Trophoblast cell (in vitro differentiated cells and primary cell): ENCODE results near the gene CAV1.

Experiments
- DNase-seq, 2 donors: peaks; one replicate each; pipeline ENCODE4 v3.0.0-alpha.2; 2016
- H2AFZ ChIP-seq: 2 replicates; pipeline ENCODE4 v1.6.1; 2013; ENCODE audit warnings: low read length, moderate library complexity, mild to moderate bottlenecking; ENCODE audit not compliant: insufficient read depth, poor library complexity
- H2AK5ac ChIP-seq: 2 replicates; pipeline ENCODE4 v1.6.1; 2013; ENCODE audit warnings: mild to moderate bottlenecking, low read length
- H2BK120ac ChIP-seq: 2 replicates; pipeline ENCODE4 v1.6.1; 2013; ENCODE audit warnings: low read length, mild to moderate bottlenecking, moderate library complexity; ENCODE audit not compliant: insufficient read depth, poor library complexity
- H2BK12ac ChIP-seq: 2 replicates; pipeline ENCODE4 v1.6.1; 2013; ENCODE audit warnings: mild to moderate bottlenecking, low read length, moderate library complexity
- H2BK5ac ChIP-seq: 2 replicates; pipeline ENCODE4 v1.6.1; 2013; ENCODE audit warnings: low read length, low read depth, moderate library complexity, mild to moderate bottlenecking; ENCODE audit not compliant: poor library complexity
- H3K14ac ChIP-seq: 2 replicates; pipeline ENCODE4 v1.6.1; 2013; ENCODE audit warnings: mild to moderate bottlenecking, low read length
- H3K18ac ChIP-seq: 2 replicates; pipeline ENCODE4 v1.6.1; 2013; ENCODE audit warnings: mild to moderate bottlenecking, low read length
- H3K23ac ChIP-seq: 2 replicates; pipeline ENCODE4 v1.6.1; 2013; ENCODE audit warnings: low read length
- H3K27ac ChIP-seq: 2 replicates; pipeline ENCODE4 v1.5.1; 2013; ENCODE audit warnings: low read depth, mild to moderate bottlenecking, inconsistent platforms, low read length, moderate library complexity
- H3K27me3 ChIP-seq: 2 replicates; pipeline ENCODE4 v1.6.1; 2013; ENCODE audit warnings: inconsistent platforms, mild to moderate bottlenecking, low read length, moderate library complexity; ENCODE audit not compliant: insufficient read depth
- H3K36me3 ChIP-seq, 2 experiments: 1 replicate in 1 of 2; 2 replicates in 1 of 2; pipeline ENCODE4 v1.6.1; 2013; ENCODE audit warnings: low read length in 2 of 2, mild to moderate bottlenecking in 2 of 2, moderate library complexity in 1 of 2; ENCODE audit not compliant: insufficient read depth in 2 of 2, control insufficient read depth in 1 of 2
- H3K4ac ChIP-seq: 2 replicates; pipeline ENCODE4 v1.6.1; 2013; ENCODE audit warnings: low read depth, mild to moderate bottlenecking, low read length, moderate library complexity
- H3K4me1 ChIP-seq, 2 experiments: 1 replicate in 1 of 2; 2 replicates in 1 of 2; pipeline ENCODE4 v1.6.1; 2013; ENCODE audit warnings: low read length in 2 of 2, mild to moderate bottlenecking in 2 of 2, moderate library complexity in 1 of 2; ENCODE audit not compliant: insufficient read depth in 2 of 2, control insufficient read depth in 1 of 2
- H3K4me2 ChIP-seq: 2 replicates; pipeline ENCODE4 v1.6.1; 2013; ENCODE audit warnings: inconsistent platforms, mild to moderate bottlenecking, low read length, moderate library complexity
- H3K4me3 ChIP-seq: 2 replicates; pipeline ENCODE4 v1.5.1; 2013; ENCODE audit warnings: mild to moderate bottlenecking, low read depth, low read length, inconsistent platforms
- H3K79me1 ChIP-seq: one replicate; pipeline ENCODE4 v1.6.1; 2013; ENCODE audit warnings: low read length
- H3K79me2 ChIP-seq: 2 replicates; pipeline ENCODE4 v1.6.1; 2013; ENCODE audit warnings: low read length, mild to moderate bottlenecking; ENCODE audit not compliant: control insufficient read depth, insufficient read depth, poor library complexity
- H3K9ac ChIP-seq: 2 replicates; pipeline ENCODE4 v1.6.1; 2013; ENCODE audit warnings: mild to moderate bottlenecking, low read length
- H3K9me3 ChIP-seq: 2 replicates; pipeline ENCODE4 v1.6.1; 2013; ENCODE audit warnings: low read depth, mild to moderate bottlenecking, control low read depth, inconsistent platforms, low read length; ENCODE audit not compliant: insufficient read depth
- H4K12ac ChIP-seq: 2 replicates; pipeline ENCODE4 v1.6.1; 2013; ENCODE audit warnings: low read depth, mild to moderate bottlenecking, low read length, moderate library complexity
- H4K8ac ChIP-seq: 2 replicates; pipeline ENCODE4 v1.6.1; 2013; ENCODE audit warnings: low read depth, mild to moderate bottlenecking, low read length, moderate library complexity
- H4K91ac ChIP-seq: one replicate; pipeline ENCODE4 v1.6.1; 2013; ENCODE audit warnings: low read depth, mild to moderate bottlenecking, low read length, moderate library complexity
- WGBS: extraction: QIAGEN DNeasy Blood & Tissue Kit; methylation state at CpG from one replicate; pipeline ENCODE4 v1.1.7; 2013; ENCODE audit warnings: missing lambda C conversion rate; ENCODE audit not compliant: insufficient read length, insufficient coverage; ENCODE audit errors: extremely low coverage; 5-methylcytosine and 5-hydroxymethylcytosine counted together

CAV1 gene

DNA sequence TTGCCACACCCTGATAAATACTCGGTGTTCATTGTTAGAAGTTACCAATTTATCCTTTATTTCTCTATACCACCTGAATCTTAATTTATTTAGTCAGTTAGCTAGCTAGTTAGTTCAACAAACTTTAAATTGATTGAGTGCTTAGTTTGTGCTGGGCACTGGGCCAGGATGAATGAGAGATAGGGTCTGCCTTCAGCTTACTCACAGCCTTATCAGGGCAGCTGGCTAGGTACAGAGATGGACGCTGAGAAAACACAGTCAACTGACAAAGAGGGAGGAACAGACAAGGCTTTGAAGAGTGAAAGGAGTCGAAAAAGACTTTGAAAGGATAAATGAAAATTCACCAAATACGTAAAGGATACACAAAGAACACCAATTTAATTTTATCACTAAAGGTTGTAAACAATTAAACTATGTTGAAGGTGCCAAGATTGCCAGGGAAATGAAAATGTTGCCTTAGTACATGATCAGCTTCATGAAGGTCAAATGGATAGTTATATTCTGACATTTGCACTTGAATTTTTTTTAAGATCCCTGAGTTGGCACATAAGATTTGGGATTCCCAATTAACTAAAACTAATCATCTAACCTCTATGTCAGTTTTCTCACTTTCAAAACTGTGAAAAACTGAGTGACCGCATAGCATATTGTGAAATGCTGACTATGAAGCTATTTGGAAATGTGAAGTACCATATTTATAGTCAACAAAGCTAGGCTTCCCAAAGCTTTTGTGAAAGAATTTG, 23.2 kb upstream of the CAV1 start:
- no peak overlapping the region for H3K27ac ChIP-seq
- H4K12ac ChIP-seq, result no peak overlapping the region
- no peak overlapping the region for H2AFZ ChIP-seq
- no peak overlapping the region for H2BK12ac ChIP-seq
- H3K79me2 ChIP-seq, result no peaks in the 10 kb centered on the region
- H2BK120ac ChIP-seq, result no peak overlapping the region
- H3K4me1 ChIP-seq, result peaks cover 0 to 5% of the 10 kb centered on the region in 2 experiments
- H3K9me3 ChIP-seq, result no peaks in the 10 kb centered on the region
- no peak overlapping the region for H2AK5ac ChIP-seq
- no peak overlapping the region for H3K23ac ChIP-seq
- H3K9ac ChIP-seq, result no peak overlapping the region
- H2BK5ac ChIP-seq, result no peak overlapping the region
- no peaks in the 10 kb centered on the region for H3K27me3 ChIP-seq
- no peak overlapping the region for H4K8ac ChIP-seq
- no peak overlapping the region for H3K4me2 ChIP-seq
- H3K36me3 ChIP-seq, result no peaks in the 10 kb centered on the region
- DNase-seq, result peak in 1 of 2 donors; percentile 56
- H4K91ac ChIP-seq, result no peak overlapping the region
- no peak overlapping the region for H3K14ac ChIP-seq
- H3K79me1 ChIP-seq, result peaks cover 5% of the 10 kb centered on the region
- WGBS, result no CpG with 5 or more reads among the region's 5 CpGs
- H3K4ac ChIP-seq, result no peak overlapping the region
- H3K18ac ChIP-seq, result no peak overlapping the region
- no peak overlapping the region for H3K4me3 ChIP-seq

DNA sequence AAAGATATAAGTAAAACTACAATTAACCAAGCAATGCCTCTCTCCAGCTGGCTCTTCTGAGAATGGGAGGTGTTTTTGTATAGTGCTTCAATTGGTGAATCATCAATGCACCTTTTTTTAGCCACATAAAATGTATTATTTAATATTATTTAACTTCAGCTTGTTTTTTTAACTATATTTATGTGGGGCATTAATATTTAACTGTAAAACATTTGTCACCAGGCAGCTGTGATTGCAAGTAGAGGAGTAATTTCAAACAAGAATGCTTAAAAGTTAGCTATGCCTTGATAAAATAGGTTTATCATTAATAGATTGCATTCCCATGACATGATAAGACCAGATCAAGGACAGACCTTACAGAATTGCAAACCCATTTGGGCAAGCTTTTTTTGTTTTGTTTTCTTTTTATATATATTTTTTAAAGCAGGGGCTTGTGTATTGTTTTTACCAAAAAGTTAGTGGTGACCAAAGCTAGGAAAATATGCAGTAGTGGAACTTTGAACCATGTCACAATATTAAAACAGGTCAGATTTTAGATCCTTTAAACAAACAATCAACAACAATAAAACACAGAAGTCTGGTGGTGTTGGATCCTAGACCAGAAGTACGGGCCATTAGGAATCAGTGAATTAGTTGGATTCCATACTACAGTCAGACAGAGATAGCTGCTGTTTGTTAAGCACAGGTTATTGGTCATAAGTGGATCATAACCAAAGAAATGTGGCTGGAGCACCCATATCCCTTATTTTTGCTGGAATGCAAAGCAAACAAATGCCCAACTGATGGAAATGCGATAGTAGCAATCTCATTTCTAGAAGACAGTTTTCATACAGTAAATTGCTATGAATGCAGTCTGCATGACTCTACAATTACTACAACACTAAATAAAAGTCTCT, 22.4 kb upstream of the CAV1 start:
- H2AK5ac ChIP-seq, result no peak overlapping the region
- H2BK120ac ChIP-seq, result no peak overlapping the region
- H3K9ac ChIP-seq, result no peak overlapping the region
- H3K23ac ChIP-seq, result no peak overlapping the region
- H3K4ac ChIP-seq, result no peak overlapping the region
- no peak overlapping the region for H2BK12ac ChIP-seq
- peak; percentile 74 to 94 for DNase-seq
- H3K14ac ChIP-seq, result no peak overlapping the region
- H2AFZ ChIP-seq, result no peak overlapping the region
- H3K4me2 ChIP-seq, result no peak overlapping the region
- no peaks in the 10 kb centered on the region for H3K79me2 ChIP-seq
- H3K4me1 ChIP-seq, result peaks cover 0 to 5% of the 10 kb centered on the region in 2 experiments
- H4K91ac ChIP-seq, result no peak overlapping the region
- WGBS, result no CpG with 5 or more reads among the region's 2 CpGs
- H3K18ac ChIP-seq, result no peak overlapping the region
- no peak overlapping the region for H3K27ac ChIP-seq
- H3K36me3 ChIP-seq, result no peaks in the 10 kb centered on the region
- H4K12ac ChIP-seq, result no peak overlapping the region
- no peak overlapping the region for H3K4me3 ChIP-seq
- H2BK5ac ChIP-seq, result no peak overlapping the region
- no peaks in the 10 kb centered on the region for H3K27me3 ChIP-seq
- H3K9me3 ChIP-seq, result no peaks in the 10 kb centered on the region
- peaks cover 5% of the 10 kb centered on the region for H3K79me1 ChIP-seq
- H4K8ac ChIP-seq, result no peak overlapping the region

DNA sequence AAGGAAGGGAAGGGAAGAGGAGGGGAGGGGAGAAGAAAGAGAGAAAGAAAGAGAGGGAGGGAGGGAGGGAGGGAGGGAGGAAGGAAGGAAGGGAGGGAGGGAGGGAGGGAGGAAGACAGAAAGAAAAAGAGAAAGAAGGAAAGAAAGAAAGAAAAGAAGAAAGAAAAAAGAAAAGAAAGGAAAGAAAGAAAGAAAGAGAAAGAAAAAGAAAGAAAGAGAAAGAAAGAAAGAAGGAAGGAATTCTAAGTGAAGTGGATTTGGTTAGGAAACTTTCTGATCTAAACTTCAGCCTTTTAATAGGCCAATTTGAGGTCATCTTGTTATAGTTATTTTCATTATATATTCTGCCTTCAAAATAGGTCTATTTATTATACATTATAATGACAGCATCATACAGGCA, 21.0 kb upstream of the CAV1 start:
- Histone ChIP-seq H3K79me1 (peaks cover 5% of the 10 kb centered on the region), H3K4ac (no peak overlapping the region), H4K12ac (no peak overlapping the region), H3K23ac (no peak overlapping the region), H3K4me1 (peaks cover 0 to 5% of the 10 kb centered on the region in 2 experiments), H2BK12ac (no peak overlapping the region), H3K18ac (no peak overlapping the region), H2AK5ac (no peak overlapping the region), H4K8ac (no peak overlapping the region), H3K9ac (no peak overlapping the region), H3K27me3 (no peaks in the 10 kb centered on the region), H2AFZ (no peak overlapping the region), H3K14ac (no peak overlapping the region), H3K4me2 (no peak overlapping the region), H3K27ac (no peak overlapping the region), H2BK5ac (no peak overlapping the region), H3K9me3 (no peaks in the 10 kb centered on the region), H3K4me3 (no peak overlapping the region), H4K91ac (no peak overlapping the region), H2BK120ac (no peak overlapping the region), H3K79me2 (no peaks in the 10 kb centered on the region), H3K36me3 (no peaks in the 10 kb centered on the region)
- no peak for DNase-seq

DNA sequence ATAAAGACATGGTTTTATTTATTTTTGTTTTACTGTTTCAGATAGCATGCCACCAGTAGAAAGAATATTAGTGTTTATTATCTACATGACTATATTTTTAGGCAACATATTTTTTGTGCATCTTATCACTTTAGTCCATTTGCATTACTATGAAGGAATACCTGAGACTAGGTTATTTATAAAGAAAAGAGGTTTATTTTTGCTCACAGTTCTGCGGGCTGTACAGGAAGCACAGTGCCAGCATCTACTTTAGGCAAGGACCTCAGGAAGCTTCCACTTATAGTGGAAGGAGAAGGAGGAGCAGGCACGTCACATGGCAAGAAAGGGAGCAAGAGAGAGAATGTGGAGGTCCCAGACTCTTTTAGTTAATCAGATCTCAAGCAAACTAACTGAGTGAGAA, 19.6 kb upstream of the CAV1 start:
- H2BK12ac ChIP-seq, result no peak overlapping the region
- DNase-seq, result no peak
- no peak overlapping the region for H4K12ac ChIP-seq

More for the DNA sequence above, 19.6 kb upstream of the CAV1 start:
- H4K91ac ChIP-seq, result no peak overlapping the region
- H4K8ac ChIP-seq, result no peak overlapping the region
- H2BK5ac ChIP-seq, result no peak overlapping the region
- no peaks in the 10 kb centered on the region for H3K36me3 ChIP-seq
- no CpG with 5 or more reads among the region's 2 CpGs for WGBS
- H3K9me3 ChIP-seq, result no peaks in the 10 kb centered on the region
- H2AK5ac ChIP-seq, result no peak overlapping the region
- no peak overlapping the region for H2BK120ac ChIP-seq
- no peaks in the 10 kb centered on the region for H3K79me2 ChIP-seq
- H3K4ac ChIP-seq, result no peak overlapping the region
- H3K14ac ChIP-seq, result no peak overlapping the region
- no peaks in the 10 kb centered on the region for H3K27me3 ChIP-seq
- H3K23ac ChIP-seq, result no peak overlapping the region
- H3K79me1 ChIP-seq, result no peaks in the 10 kb centered on the region
- peaks cover 0 to 2% of the 10 kb centered on the region in 2 experiments for H3K4me1 ChIP-seq
- no peak overlapping the region for H3K27ac ChIP-seq
- no peak overlapping the region for H3K4me3 ChIP-seq
- no peak overlapping the region for H3K9ac ChIP-seq
- no peak overlapping the region for H3K4me2 ChIP-seq
- no peak overlapping the region for H2AFZ ChIP-seq
- H3K18ac ChIP-seq, result no peak overlapping the region
